Right kidney (tissue), 1 donor: ENCODE results near the gene RASA4B.
A peak's percentile ranks its signal among the peaks of the same experiment; 100 is the strongest.
"Not testable (repeated sequence)": the region's sequence is repeated elsewhere in the genome, so short reads cannot be mapped to it uniquely, and the experiment has no call there.

ENCODE experiments used
- DNase-seq: peaks from one replicate; pipeline ENCODE4 v3.0.0-alpha.2; 2016

RASA4B gene

GRCh38 chr7:102473271-102473991, 44.1 kb downstream of the RASA4B start:
- DNase-seq: no peak

- no peak for DNase-seq
Measured at GRCh38 chr7:102472126-102473041, 45.2 kb downstream of the RASA4B start.

GRCh38 chr7:102471791-102472125, 45.8 kb downstream of the RASA4B start:
- no peak for DNase-seq

GRCh38 chr7:102469972-102470825, 47.4 kb downstream of the RASA4B start:
- no peak for DNase-seq

GRCh38 chr7:102469351-102469971, 48.1 kb downstream of the RASA4B start:
- DNase-seq: no peak

- DNase-seq: no peak
Measured at GRCh38 chr7:102468478-102469350, 48.9 kb downstream of the RASA4B start.

- DNase-seq: no peak
Measured at GRCh38 chr7:102467581-102468477, 49.7 kb downstream of the RASA4B start.

GRCh38 chr7:102466097-102466496, 51.5 kb downstream of the RASA4B start:
- DNase-seq: no peak

- DNase-seq: peak; percentile 95
Measured at GRCh38 chr7:102464577-102465280, 52.8 kb downstream of the RASA4B start, which contains the start of the genes ALKBH4 and LRWD1. TSS of gene ALKBH4 (minus strand) at chr7:102464863. CDS start at chr7:102464836, 27 bp downstream. TSS of gene LRWD1 (plus strand) at chr7:102464984. CDS start at chr7:102465081, 97 bp downstream.

- DNase-seq: no peak
Measured at GRCh38 chr7:102463841-102464576, 53.6 kb downstream of the RASA4B start.

GRCh38 chr7:102460467-102460866, 57.1 kb downstream of the RASA4B start:
- no peak for DNase-seq

GRCh38 chr7:102459221-102459844, 58.2 kb downstream of the RASA4B start:
- DNase-seq: no peak

GRCh38 chr7:102457352-102457924, 60.1 kb downstream of the RASA4B start:
- no peak for DNase-seq

GRCh38 chr7:102456327-102456726, 61.2 kb downstream of the RASA4B start:
- no peak for DNase-seq

GRCh38 chr7:102455596-102455995, 62.0 kb downstream of the RASA4B start:
- no peak for DNase-seq

GRCh38 chr7:102454932-102455331, 62.6 kb downstream of the RASA4B start:
- DNase-seq: not testable (repeated sequence)

- DNase-seq: no peak
Measured at GRCh38 chr7:102454468-102454867, 63.1 kb downstream of the RASA4B start.

- DNase-seq: no peak
Measured at GRCh38 chr7:102453319-102453718, 64.3 kb downstream of the RASA4B start.
